Astrocyte (in vitro differentiated cells and primary cell): Measurements from ENCODE around the gene JSRP1. TPM values are rescaled to one million over a fixed set of nuclear protein-coding genes. Genes with fewer than 3 reads are reported as not detected.

ENCODE experiments used
- DNase-seq: peaks from one replicate; pipeline ENCODE4 v3.0.0-alpha.2; 2010; ENCODE audit warnings: low read depth
- FAIRE-seq: peaks from 2 replicates; lab custom pipeline; 2011; peaks lifted over from hg19 to GRCh38; lab: Jason Lieb, UNC
- H2AFZ ChIP-seq: 2 replicates; pipeline ENCODE4 v1.6.0; 2012; ENCODE audit warnings: low read depth, low read length, inconsistent platforms
- H3K27ac ChIP-seq: 2 replicates; pipeline ENCODE4 v1.5.1; 2011; ENCODE audit warnings: low read depth, low read length, inconsistent platforms
- H3K27me3 ChIP-seq: 2 replicates; pipeline ENCODE4 v1.6.0; 2011; ENCODE audit warnings: low read length, inconsistent platforms; ENCODE audit not compliant: insufficient read depth
- H3K36me3 ChIP-seq: 2 replicates; pipeline ENCODE4 v1.5.1; 2011; ENCODE audit warnings: low read length, inconsistent platforms; ENCODE audit not compliant: insufficient read depth
- H3K4me1 ChIP-seq: 2 replicates; pipeline ENCODE4 v1.5.1; 2011; ENCODE audit warnings: low read length, inconsistent platforms; ENCODE audit not compliant: insufficient read depth
- H3K4me2 ChIP-seq: 2 replicates; pipeline ENCODE4 v1.6.0; 2012; ENCODE audit warnings: low read length, inconsistent platforms
- H3K4me3 ChIP-seq: 2 replicates; pipeline ENCODE4 v1.5.1; 2011; ENCODE audit warnings: low read depth, mild to moderate bottlenecking, low read length, inconsistent platforms; ENCODE audit not compliant: insufficient read depth
- H3K79me2 ChIP-seq: 2 replicates; pipeline ENCODE4 v1.6.0; 2012; ENCODE audit warnings: mild to moderate bottlenecking, low read length, inconsistent platforms; ENCODE audit not compliant: insufficient read depth
- H3K9ac ChIP-seq: 2 replicates; pipeline ENCODE4 v1.6.0; 2012; ENCODE audit warnings: mild to moderate bottlenecking, low read length, inconsistent platforms
- H3K9me3 ChIP-seq: 2 replicates; pipeline ENCODE4 v1.5.1; 2012; ENCODE audit warnings: low read depth, mild to moderate bottlenecking, low read length, inconsistent platforms; ENCODE audit not compliant: insufficient read depth
- H4K20me1 ChIP-seq: 2 replicates; pipeline ENCODE4 v1.6.0; 2012; ENCODE audit warnings: low read length, inconsistent platforms; ENCODE audit not compliant: insufficient read depth
- H3K27ac Mint-ChIP-seq: one replicate; pipeline ENCODE4 v1.8.0; 2021; ENCODE audit warnings: mild to moderate bottlenecking, mixed read lengths; ENCODE audit not compliant: unreplicated experiment
- H3K27me3 Mint-ChIP-seq: one replicate; pipeline ENCODE4 v1.8.0; 2021; ENCODE audit warnings: low read depth, mixed read lengths; ENCODE audit not compliant: unreplicated experiment
- H3K36me3 Mint-ChIP-seq: one replicate; pipeline ENCODE4 v1.8.0; 2021; ENCODE audit warnings: low read depth, mixed read lengths; ENCODE audit not compliant: unreplicated experiment
- H3K4me1 Mint-ChIP-seq: one replicate; pipeline ENCODE4 v1.8.0; 2021; ENCODE audit warnings: low read depth, mixed read lengths; ENCODE audit not compliant: unreplicated experiment
- H3K4me3 Mint-ChIP-seq: one replicate; pipeline ENCODE4 v1.8.0; 2021; ENCODE audit warnings: mild to moderate bottlenecking, moderate library complexity, mixed read lengths; ENCODE audit not compliant: unreplicated experiment
- H3K9me3 Mint-ChIP-seq: one replicate; pipeline ENCODE4 v1.8.0; 2021; ENCODE audit warnings: mild to moderate bottlenecking, mixed read lengths; ENCODE audit not compliant: unreplicated experiment
- EZH2 ChIP-seq: IDR thresholded peaks from 2 replicates; pipeline ENCODE4 v1.6.1; 2012; ENCODE audit warnings: mild to moderate bottlenecking, low read length, inconsistent platforms; ENCODE audit not compliant: insufficient read depth
- total RNA-seq: library from RNA; stranded (reverse); gene quantifications from 2 replicates; pipeline ENCODE4 v1.2.1, GENCODE V29; 2021
- TF ChIP-seq, protein P1 (sequence below): IDR thresholded peaks from 2 replicates; pipeline ENCODE4 v1.5.1; 2011; ENCODE audit warnings: low read depth, mild to moderate bottlenecking, inconsistent platforms, low read length, moderate library complexity; ENCODE audit not compliant: insufficient read depth

The JSRP1 gene
- total RNA-seq, 1 donor from 2014 or later: 0.36 TPM

DNA sequence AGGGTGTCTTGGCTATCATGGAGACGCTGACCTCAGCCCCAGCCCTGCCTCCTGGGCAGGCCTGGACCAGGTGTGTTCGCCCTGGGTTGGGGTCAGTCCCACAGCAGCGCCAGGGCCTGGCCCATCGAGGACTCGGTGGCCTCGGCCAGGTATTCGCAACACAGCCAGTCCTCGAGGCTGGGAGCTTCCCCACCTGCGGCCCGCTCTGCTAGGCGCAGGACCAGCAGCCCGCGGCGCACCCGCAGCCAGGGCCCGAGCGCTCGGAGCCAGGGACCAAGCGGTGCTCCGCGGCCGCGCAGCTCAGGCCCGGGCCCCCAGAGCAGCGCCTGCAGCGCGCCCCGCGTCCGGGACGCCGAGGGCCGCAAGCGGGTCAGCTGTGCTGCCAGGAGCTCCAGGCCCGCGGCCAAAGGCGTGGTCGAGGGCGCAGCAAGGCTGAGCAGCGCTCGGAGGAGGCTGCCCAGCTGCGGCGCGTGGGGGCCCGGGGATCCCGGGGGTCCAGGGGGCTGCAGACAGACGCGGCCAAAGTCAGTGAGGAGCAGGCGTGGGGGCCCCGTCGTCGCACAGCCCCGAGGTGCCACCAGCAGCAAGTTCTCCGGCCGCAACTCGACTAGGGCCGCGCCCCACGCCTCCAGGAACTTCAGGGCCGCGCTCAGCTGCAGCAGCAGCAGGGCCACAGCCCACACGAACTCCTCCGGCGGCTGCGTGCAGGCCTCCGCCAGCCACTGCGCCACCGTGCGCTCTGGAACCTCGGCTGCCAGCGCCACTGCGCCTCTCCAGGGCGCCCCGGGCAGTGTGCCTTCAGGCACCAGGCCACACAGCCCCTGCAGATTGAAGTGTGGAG is 19.6 kb upstream of the JSRP1 start:
- no peaks in the 10 kb centered on the region for H3K9me3 ChIP-seq
- no peak overlapping the region for H3K27ac Mint-ChIP-seq
- no peak overlapping the region for H2AFZ ChIP-seq
- H3K9me3 Mint-ChIP-seq: no peaks in the 10 kb centered on the region
- no peaks in the 10 kb centered on the region for H3K27me3 ChIP-seq
- peaks cover 14% of the 10 kb centered on the region for H3K36me3 Mint-ChIP-seq
- H3K4me1 Mint-ChIP-seq: peaks cover 14% of the 10 kb centered on the region
- TF ChIP-seq, protein P1, sequence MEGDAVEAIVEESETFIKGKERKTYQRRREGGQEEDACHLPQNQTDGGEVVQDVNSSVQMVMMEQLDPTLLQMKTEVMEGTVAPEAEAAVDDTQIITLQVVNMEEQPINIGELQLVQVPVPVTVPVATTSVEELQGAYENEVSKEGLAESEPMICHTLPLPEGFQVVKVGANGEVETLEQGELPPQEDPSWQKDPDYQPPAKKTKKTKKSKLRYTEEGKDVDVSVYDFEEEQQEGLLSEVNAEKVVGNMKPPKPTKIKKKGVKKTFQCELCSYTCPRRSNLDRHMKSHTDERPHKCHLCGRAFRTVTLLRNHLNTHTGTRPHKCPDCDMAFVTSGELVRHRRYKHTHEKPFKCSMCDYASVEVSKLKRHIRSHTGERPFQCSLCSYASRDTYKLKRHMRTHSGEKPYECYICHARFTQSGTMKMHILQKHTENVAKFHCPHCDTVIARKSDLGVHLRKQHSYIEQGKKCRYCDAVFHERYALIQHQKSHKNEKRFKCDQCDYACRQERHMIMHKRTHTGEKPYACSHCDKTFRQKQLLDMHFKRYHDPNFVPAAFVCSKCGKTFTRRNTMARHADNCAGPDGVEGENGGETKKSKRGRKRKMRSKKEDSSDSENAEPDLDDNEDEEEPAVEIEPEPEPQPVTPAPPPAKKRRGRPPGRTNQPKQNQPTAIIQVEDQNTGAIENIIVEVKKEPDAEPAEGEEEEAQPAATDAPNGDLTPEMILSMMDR: no peak
- no peak for TF ChIP-seq EZH2
- H3K79me2 ChIP-seq: peaks cover 48% of the 10 kb centered on the region
- peaks cover 58% of the 10 kb centered on the region for H4K20me1 ChIP-seq
- H3K4me3 ChIP-seq: no peak overlapping the region
- peaks cover 3% of the 10 kb centered on the region for H3K36me3 ChIP-seq
- H3K27me3 Mint-ChIP-seq: no peaks in the 10 kb centered on the region
- FAIRE-seq: no peak
- DNase-seq: no peak
- no peak overlapping the region for H3K4me2 ChIP-seq
- no peak overlapping the region for H3K27ac ChIP-seq
- H3K4me3 Mint-ChIP-seq: no peak overlapping the region
- H3K9ac ChIP-seq: peak overlapping the region; percentile 10
- H3K4me1 ChIP-seq: peaks cover 25% of the 10 kb centered on the region

DNA sequence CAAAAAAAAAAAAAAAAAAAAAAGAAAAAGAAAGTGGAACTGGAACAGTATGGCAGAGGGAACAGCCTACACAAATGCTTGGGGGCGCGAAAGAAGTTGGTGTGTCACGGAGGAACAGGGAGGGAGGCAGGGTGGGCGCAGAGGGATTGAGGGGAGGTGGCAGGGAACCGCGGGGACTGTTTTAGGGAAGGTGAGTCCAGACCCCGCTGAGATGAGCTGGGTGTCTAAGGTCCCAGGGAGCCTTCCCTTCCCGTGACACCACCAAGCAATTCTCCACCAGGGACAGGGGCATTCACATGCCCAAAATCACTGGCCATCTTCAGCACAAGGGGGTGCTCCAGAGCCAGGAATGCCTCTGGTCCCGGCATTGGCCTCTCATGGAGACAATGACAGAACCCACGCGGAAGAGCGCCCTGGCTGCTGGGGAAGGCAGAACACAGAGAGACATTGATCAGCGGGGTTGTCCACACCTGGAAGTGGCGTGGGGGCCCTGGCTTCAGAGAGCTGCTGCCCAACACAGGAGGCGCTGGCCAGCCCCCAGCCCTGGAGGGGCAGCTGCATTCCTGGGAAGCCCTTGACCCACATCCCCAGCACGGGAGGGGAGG is 18.8 kb upstream of the JSRP1 start:
- Mint-ChIP-seq H3K4me3 (peak overlapping the region; percentile 75), H3K9me3 (no peaks in the 10 kb centered on the region), H3K27me3 (no peaks in the 10 kb centered on the region), H3K36me3 (peaks cover 15% of the 10 kb centered on the region), H3K4me1 (peaks cover 14% of the 10 kb centered on the region), H3K27ac (peak overlapping the region; percentile 77)
- H3K4me3 ChIP-seq: no peak overlapping the region
- TF ChIP-seq, protein P1: peak; percentile 52
- no peak for TF ChIP-seq EZH2
- DNase-seq (peak; percentile 37), FAIRE-seq (no peak)
- peaks cover 55% of the 10 kb centered on the region for H3K79me2 ChIP-seq
- H2AFZ ChIP-seq: no peak overlapping the region
- H3K36me3 ChIP-seq: peaks cover 3% of the 10 kb centered on the region
- H3K27me3 ChIP-seq: no peaks in the 10 kb centered on the region
- no peak overlapping the region for H3K27ac ChIP-seq
- peaks cover 25% of the 10 kb centered on the region for H3K4me1 ChIP-seq
- peak overlapping the region; percentile 10 for H3K9ac ChIP-seq
- H3K4me2 ChIP-seq: no peak overlapping the region
- no peaks in the 10 kb centered on the region for H3K9me3 ChIP-seq
- peaks cover 64% of the 10 kb centered on the region for H4K20me1 ChIP-seq
